ENCODE measurements around the gene RPLP2. TPM values are rescaled to one million over a fixed set of nuclear protein-coding genes. Genes with fewer than 3 reads are reported as not detected.
A peak's percentile ranks its signal among the peaks of the same experiment; 100 is the strongest.

RPLP2 gene
- total RNA-seq, 1 donor from 2014 or later: 418 TPM

GRCh38 chr11:794766-795633 lies 14.8 kb upstream of the RPLP2 start:
- H3K27ac ChIP-seq: no peak overlapping the region
- no peak overlapping the region for H3K27ac Mint-ChIP-seq
- H3K9ac ChIP-seq: no peak overlapping the region

GRCh38 chr11:795634-796564 lies 13.9 kb upstream of the RPLP2 start:
- no peaks in the 10 kb centered on the region for H3K36me3 ChIP-seq
- H3K36me3 Mint-ChIP-seq: peaks cover 2% of the 10 kb centered on the region
- H3K27me3 ChIP-seq: no peaks in the 10 kb centered on the region
- H2AFZ ChIP-seq (replicated peaks): no peak overlapping the region
- no peak overlapping the region for H3K27ac Mint-ChIP-seq
- no peak overlapping the region for H3K9ac ChIP-seq
- no peak overlapping the region for H3K4me3 ChIP-seq
- H3F3A ChIP-seq (ENCODE audit: low read depth): peaks cover 14% of the 10 kb centered on the region
- no peak for DNase-seq (ENCODE audit: low spot score)
- no peak overlapping the region for H3K27ac ChIP-seq
- peaks cover 14% of the 10 kb centered on the region for H3K79me2 ChIP-seq (ENCODE audit: low read depth)
- peaks cover 16% of the 10 kb centered on the region for H3K4me1 ChIP-seq
- H3K4me3 Mint-ChIP-seq: peak overlapping the region; percentile 93
- H4K20me1 ChIP-seq (ENCODE audit: low read depth): peaks cover 37% of the 10 kb centered on the region
- no peaks in the 10 kb centered on the region for H3K9me3 Mint-ChIP-seq
- peak overlapping the region; percentile 79 for H3K4me2 ChIP-seq
- no peak for TF ChIP-seq EZH2phosphoT487 (IDR thresholded peaks at IDR 0.05)
- no peak for TF ChIP-seq EZH2 (IDR thresholded peaks at IDR 0.05)
- TF ChIP-seq, protein P1, sequence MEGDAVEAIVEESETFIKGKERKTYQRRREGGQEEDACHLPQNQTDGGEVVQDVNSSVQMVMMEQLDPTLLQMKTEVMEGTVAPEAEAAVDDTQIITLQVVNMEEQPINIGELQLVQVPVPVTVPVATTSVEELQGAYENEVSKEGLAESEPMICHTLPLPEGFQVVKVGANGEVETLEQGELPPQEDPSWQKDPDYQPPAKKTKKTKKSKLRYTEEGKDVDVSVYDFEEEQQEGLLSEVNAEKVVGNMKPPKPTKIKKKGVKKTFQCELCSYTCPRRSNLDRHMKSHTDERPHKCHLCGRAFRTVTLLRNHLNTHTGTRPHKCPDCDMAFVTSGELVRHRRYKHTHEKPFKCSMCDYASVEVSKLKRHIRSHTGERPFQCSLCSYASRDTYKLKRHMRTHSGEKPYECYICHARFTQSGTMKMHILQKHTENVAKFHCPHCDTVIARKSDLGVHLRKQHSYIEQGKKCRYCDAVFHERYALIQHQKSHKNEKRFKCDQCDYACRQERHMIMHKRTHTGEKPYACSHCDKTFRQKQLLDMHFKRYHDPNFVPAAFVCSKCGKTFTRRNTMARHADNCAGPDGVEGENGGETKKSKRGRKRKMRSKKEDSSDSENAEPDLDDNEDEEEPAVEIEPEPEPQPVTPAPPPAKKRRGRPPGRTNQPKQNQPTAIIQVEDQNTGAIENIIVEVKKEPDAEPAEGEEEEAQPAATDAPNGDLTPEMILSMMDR (IDR thresholded peaks at IDR 0.05): no peak
- H3K9me3 ChIP-seq (ENCODE audit: low read depth): no peaks in the 10 kb centered on the region
- H3K4me1 Mint-ChIP-seq: peaks cover 17% of the 10 kb centered on the region
- H3K27me3 Mint-ChIP-seq (ENCODE audit: insufficient read depth, low read depth): peaks cover 7% of the 10 kb centered on the region

More at GRCh38 chr11:794766-795633, 14.8 kb upstream of the RPLP2 start:
- Mint-ChIP-seq H3K4me3 (no peak overlapping the region), H3K36me3 (peaks cover 2% of the 10 kb centered on the region), H3K9me3 (no peaks in the 10 kb centered on the region), H3K27me3 (ENCODE audit: insufficient read depth, low read depth) (peaks cover 7% of the 10 kb centered on the region), H3K4me1 (peaks cover 20% of the 10 kb centered on the region)
- H3K36me3 ChIP-seq: no peaks in the 10 kb centered on the region
- no peaks in the 10 kb centered on the region for H3K9me3 ChIP-seq (ENCODE audit: low read depth)
- TF ChIP-seq EZH2phosphoT487 (IDR thresholded peaks at IDR 0.05): no peak
- TF ChIP-seq, protein P1 (IDR thresholded peaks at IDR 0.05): no peak
- no peak for TF ChIP-seq EZH2 (IDR thresholded peaks at IDR 0.05)
- H3K4me2 ChIP-seq: no peak overlapping the region
- H3F3A ChIP-seq (ENCODE audit: low read depth): peaks cover 23% of the 10 kb centered on the region
- DNase-seq (ENCODE audit: low spot score): no peak
- peaks cover 43% of the 10 kb centered on the region for H4K20me1 ChIP-seq (ENCODE audit: low read depth)
- peaks cover 14% of the 10 kb centered on the region for H3K79me2 ChIP-seq (ENCODE audit: low read depth)
- H3K27me3 ChIP-seq: no peaks in the 10 kb centered on the region
- H3K4me1 ChIP-seq: peaks cover 25% of the 10 kb centered on the region
- H2AFZ ChIP-seq (replicated peaks): no peak overlapping the region
- no peak overlapping the region for H3K4me3 ChIP-seq

DNA sequence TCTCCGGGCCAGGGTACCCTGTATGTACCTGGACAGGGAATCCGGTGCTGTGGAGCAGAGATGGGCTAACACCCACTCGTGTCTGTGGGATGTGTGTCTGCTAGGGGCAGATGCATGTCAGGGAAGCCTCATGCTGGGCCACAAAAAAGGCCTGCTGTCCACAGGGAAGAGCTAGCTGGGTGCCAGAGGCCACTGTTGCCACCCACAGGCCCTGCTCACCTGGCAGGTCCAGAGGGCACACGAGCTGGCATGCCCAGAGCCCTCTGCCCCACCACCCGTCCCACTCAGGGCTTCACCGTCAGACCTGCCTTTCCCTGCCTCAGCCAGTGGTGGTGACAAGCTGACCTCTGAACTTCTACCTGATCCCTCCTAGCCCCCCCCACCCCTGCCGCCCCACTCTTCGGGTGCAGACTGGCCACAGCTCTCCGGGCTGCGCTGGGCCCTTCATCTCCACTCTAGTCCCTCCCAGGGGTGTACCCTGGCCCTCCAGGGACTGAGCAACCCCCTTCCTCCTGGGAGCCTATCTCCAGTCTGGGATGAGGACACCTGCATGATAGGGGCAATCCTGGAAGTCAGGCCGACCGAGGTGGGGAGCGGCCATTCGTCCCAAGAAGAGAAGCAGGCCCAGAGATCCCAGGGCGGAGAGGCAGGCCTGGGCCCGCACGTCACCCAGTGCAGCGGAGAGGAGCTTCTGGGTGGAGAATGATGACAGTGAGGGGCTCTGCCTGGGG lies 13.0 kb upstream of the RPLP2 start:
- peaks cover 14% of the 10 kb centered on the region for H3K4me1 Mint-ChIP-seq
- Histone ChIP-seq H3K27ac (no peak overlapping the region), H3K4me1 (peaks cover 13% of the 10 kb centered on the region), H3K9me3 (ENCODE audit: low read depth) (no peaks in the 10 kb centered on the region), H3K4me3 (peak overlapping the region; percentile 78), H3F3A (ENCODE audit: low read depth) (peaks cover 9% of the 10 kb centered on the region), H3K27me3 (no peaks in the 10 kb centered on the region), H4K20me1 (ENCODE audit: low read depth) (peaks cover 31% of the 10 kb centered on the region), H3K4me2 (peak overlapping the region; percentile 79), H2AFZ (replicated peaks) (no peak overlapping the region), H3K79me2 (ENCODE audit: low read depth) (peaks cover 14% of the 10 kb centered on the region), H3K9ac (no peak overlapping the region), H3K36me3 (no peaks in the 10 kb centered on the region)
- no peaks in the 10 kb centered on the region for H3K36me3 Mint-ChIP-seq
- TF ChIP-seq, protein P1 (IDR thresholded peaks at IDR 0.05): no peak
- no peak for TF ChIP-seq EZH2 (IDR thresholded peaks at IDR 0.05)
- TF ChIP-seq EZH2phosphoT487 (IDR thresholded peaks at IDR 0.05): no peak
- H3K27me3 Mint-ChIP-seq (ENCODE audit: insufficient read depth, low read depth): peaks cover 4% of the 10 kb centered on the region
- DNase-seq (ENCODE audit: low spot score): no peak
- no peaks in the 10 kb centered on the region for H3K9me3 Mint-ChIP-seq
- H3K4me3 Mint-ChIP-seq: peak overlapping the region; percentile 93
- H3K27ac Mint-ChIP-seq: no peak overlapping the region

Data from neural progenitor cell (in vitro differentiated cells).